ENCODE results near the gene ABTB2.

DNA sequence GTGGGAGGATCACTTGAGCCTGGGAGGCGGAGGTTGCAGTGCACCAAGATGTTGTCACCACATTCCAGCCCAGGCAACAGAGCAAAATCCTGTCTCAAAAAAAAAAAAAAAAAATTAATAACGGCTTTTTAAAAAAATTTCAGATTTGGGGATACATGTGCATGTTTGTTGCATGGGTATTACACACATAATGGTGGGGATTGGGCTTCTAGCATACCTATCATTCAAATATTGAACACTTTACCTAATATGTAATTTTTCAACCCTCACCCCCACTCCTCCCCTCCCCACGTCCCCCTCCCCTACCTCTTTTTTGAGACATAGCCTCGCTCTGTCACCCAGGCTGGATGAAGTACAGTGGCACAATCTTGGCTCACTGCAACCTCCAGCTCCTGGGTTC is 40.1 kb downstream of the ABTB2 start:
- TF ChIP-seq CTCF (conservative IDR thresholded peaks at IDR 0.05) = no peak
- no peak for TF ChIP-seq ZFX (IDR thresholded peaks at IDR 0.05)
